ENCODE results near the gene GMDS.

Gene GMDS

GRCh38 chr6:1867197-1867596, 378.2 kb downstream of the GMDS start:
- no peak overlapping the region for H3K9ac ChIP-seq
- no peaks in the 10 kb centered on the region for H3K4me1 ChIP-seq (ENCODE audit: low read depth, poor library complexity, severe bottlenecking)
- H3K4me2 ChIP-seq, result no peak overlapping the region
- H3K27ac ChIP-seq, result no peak overlapping the region
- no peaks in the 10 kb centered on the region for H3K27me3 ChIP-seq (ENCODE audit: insufficient read depth, low read depth)
- TF ChIP-seq CTCF (conservative IDR thresholded peaks at IDR 0.05; ENCODE audit: low read depth, low read length), result no peak
- no peaks in the 10 kb centered on the region for H3K79me2 ChIP-seq (ENCODE audit: insufficient read depth, low read depth)
- H2AFZ ChIP-seq (ENCODE audit: low read depth), result no peak overlapping the region
- H3K4me3 ChIP-seq (IDR thresholded peaks at IDR 0.05; ENCODE audit: insufficient read depth, low read depth, low read length), result no peak overlapping the region
- H4K20me1 ChIP-seq (ENCODE audit: insufficient read depth), result no peaks in the 10 kb centered on the region
- H3K36me3 ChIP-seq (ENCODE audit: insufficient read depth), result no peaks in the 10 kb centered on the region

- H3K79me2 ChIP-seq (ENCODE audit: insufficient read depth, low read depth), result no peaks in the 10 kb centered on the region
- H3K4me2 ChIP-seq, result no peak overlapping the region
- no peaks in the 10 kb centered on the region for H3K36me3 ChIP-seq (ENCODE audit: insufficient read depth)
- TF ChIP-seq CTCF (conservative IDR thresholded peaks at IDR 0.05; ENCODE audit: low read depth, low read length), result no peak
- no peak overlapping the region for H2AFZ ChIP-seq (ENCODE audit: low read depth)
- H3K27ac ChIP-seq, result no peak overlapping the region
- H3K27me3 ChIP-seq (ENCODE audit: insufficient read depth, low read depth), result no peaks in the 10 kb centered on the region
- H3K9ac ChIP-seq, result no peak overlapping the region
- no peaks in the 10 kb centered on the region for H3K4me1 ChIP-seq (ENCODE audit: low read depth, poor library complexity, severe bottlenecking)
- H3K4me3 ChIP-seq (IDR thresholded peaks at IDR 0.05; ENCODE audit: insufficient read depth, low read depth, low read length), result no peak overlapping the region
- H4K20me1 ChIP-seq (ENCODE audit: insufficient read depth), result no peaks in the 10 kb centered on the region
Observed at GRCh38 chr6:1865585-1865984, 379.8 kb downstream of the GMDS start.

- Histone ChIP-seq H3K9ac (no peak overlapping the region), H3K4me2 (no peak overlapping the region), H3K4me1 (ENCODE audit: low read depth, poor library complexity, severe bottlenecking) (no peaks in the 10 kb centered on the region), H3K36me3 (ENCODE audit: insufficient read depth) (no peaks in the 10 kb centered on the region), H4K20me1 (ENCODE audit: insufficient read depth) (no peaks in the 10 kb centered on the region), H3K27ac (no peak overlapping the region), H3K27me3 (ENCODE audit: insufficient read depth, low read depth) (no peaks in the 10 kb centered on the region), H2AFZ (ENCODE audit: low read depth) (no peak overlapping the region), H3K79me2 (ENCODE audit: insufficient read depth, low read depth) (no peaks in the 10 kb centered on the region), H3K4me3 (IDR thresholded peaks at IDR 0.05; ENCODE audit: insufficient read depth, low read depth, low read length) (no peak overlapping the region)
- TF ChIP-seq CTCF (conservative IDR thresholded peaks at IDR 0.05; ENCODE audit: low read depth, low read length), result no peak
Observed at GRCh38 chr6:1864496-1864895, 380.9 kb downstream of the GMDS start.

- Histone ChIP-seq H2AFZ (ENCODE audit: low read depth) (no peak overlapping the region), H3K79me2 (ENCODE audit: insufficient read depth, low read depth) (no peaks in the 10 kb centered on the region), H3K4me3 (IDR thresholded peaks at IDR 0.05; ENCODE audit: insufficient read depth, low read depth, low read length) (no peak overlapping the region), H4K20me1 (ENCODE audit: insufficient read depth) (no peaks in the 10 kb centered on the region), H3K27ac (no peak overlapping the region), H3K9ac (no peak overlapping the region), H3K4me1 (ENCODE audit: low read depth, poor library complexity, severe bottlenecking) (no peaks in the 10 kb centered on the region), H3K4me2 (no peak overlapping the region), H3K27me3 (ENCODE audit: insufficient read depth, low read depth) (no peaks in the 10 kb centered on the region), H3K36me3 (ENCODE audit: insufficient read depth) (no peaks in the 10 kb centered on the region)
- TF ChIP-seq CTCF (conservative IDR thresholded peaks at IDR 0.05; ENCODE audit: low read depth, low read length), result no peak
Observed at GRCh38 chr6:1862411-1862810, 383.0 kb downstream of the GMDS start.

Measured in KMS-11 (cell line).